Stimulated activated CD4-positive, alpha-beta T cell treated with anti-CD3 and anti-CD28 coated beads, TNF-alpha, amount 100 ng/mL, for 48 hours (primary cell): ENCODE measurements around the gene ADARB2.

ENCODE experiments used
- DNase-seq, 3 donors: peaks; one replicate each; pipeline ENCODE4 v3.0.0-alpha.2; 2020; ENCODE audit warnings: low read depth in 3 of 3

ADARB2 gene

DNA sequence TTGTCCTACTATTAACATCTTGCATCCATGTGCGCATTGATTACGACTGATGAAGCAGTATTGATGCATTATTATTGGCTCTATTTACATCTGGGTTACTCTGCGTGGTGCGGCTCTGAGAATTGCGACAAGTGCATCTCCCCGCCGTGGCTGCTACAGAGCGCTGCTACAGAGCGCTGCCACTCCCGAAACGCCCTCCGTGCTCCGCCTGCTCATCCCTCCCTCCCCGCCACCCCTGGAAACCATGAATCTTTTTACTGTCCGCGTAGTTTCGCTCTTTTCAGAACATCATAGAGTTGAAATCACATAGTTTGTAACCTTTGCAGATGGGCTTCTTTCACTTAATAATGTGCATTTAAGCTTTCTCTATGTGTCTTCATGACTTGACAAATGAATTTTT lies 74.1 kb downstream of the ADARB2 start:
- no peak for DNase-seq

DNA sequence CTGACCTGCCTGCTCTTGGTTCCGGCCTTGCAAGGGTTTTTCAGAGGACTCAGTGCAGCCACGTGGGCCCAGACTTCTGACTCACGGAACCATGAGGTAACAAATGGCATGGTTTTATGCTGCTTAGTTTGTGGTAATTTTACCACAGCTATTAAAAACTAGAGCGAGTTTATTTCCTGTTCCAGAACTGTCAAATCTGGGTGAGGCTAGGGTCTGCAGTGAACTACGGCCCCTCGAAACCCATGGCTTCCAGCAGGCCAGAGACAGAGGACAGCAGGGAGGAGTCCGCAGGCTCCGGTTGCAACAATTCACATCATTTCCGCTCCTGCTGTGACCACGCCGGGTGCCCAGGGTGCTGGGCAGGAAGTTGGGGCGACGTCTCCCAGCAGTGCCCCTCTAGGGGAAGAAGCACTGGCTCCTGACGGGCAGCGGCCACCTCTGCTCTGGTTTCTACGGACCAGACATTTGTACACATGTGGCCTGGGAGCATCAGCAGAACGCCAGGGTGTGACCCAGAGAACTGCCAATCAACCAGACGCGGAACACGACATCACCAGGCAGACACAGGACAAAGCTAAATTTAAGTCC lies 74.8 kb downstream of the ADARB2 start:
- DNase-seq: no peak

DNA sequence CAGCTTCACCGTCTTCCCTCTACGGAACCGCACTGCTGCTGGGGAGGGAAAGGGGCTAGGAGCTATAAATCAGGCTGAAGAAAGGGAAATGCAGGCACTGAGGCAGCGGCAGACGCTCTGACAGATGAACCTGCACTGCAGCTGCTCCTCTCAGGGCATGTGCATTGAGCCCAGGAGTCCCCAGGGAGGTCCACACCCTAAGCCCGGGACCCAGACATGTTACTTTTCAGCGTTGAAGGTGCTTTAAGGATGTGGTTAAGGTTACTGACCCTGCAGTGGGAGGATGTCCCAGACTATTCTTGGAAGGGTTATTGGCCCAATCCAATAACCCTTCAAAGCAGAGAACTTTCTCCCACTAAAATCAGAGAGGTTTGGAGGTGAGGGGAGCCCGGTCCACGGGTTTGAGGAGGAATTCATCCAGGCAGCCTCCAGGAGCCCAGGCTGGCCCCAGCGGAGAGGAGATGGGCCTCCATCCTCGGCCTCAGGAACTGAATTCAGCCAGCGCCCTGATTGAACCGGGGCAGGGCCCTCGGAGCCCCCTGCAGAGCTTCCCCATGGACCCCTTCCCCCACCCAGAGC lies 75.4 kb downstream of the ADARB2 start:
- DNase-seq: no peak

DNA sequence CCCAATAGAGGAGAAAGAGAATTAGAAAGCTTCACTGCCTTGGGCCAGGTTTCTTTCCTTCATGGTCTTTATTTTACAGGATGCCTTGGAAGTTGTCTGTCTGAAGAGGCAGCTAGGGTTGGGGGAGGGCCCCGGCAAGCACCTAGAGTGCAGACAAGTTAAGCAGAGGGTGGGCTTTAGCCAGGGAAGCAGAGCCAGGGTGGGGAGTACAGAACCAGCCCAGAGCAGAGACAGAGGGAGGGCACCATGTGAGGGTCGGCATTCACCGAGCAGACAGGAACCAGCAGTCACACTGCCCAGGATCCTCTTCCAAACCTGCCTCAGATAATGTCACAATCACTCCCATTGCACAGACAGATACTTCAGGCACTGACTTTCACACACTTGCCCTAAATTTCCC lies 75.9 kb downstream of the ADARB2 start:
- DNase-seq: no peak

DNA sequence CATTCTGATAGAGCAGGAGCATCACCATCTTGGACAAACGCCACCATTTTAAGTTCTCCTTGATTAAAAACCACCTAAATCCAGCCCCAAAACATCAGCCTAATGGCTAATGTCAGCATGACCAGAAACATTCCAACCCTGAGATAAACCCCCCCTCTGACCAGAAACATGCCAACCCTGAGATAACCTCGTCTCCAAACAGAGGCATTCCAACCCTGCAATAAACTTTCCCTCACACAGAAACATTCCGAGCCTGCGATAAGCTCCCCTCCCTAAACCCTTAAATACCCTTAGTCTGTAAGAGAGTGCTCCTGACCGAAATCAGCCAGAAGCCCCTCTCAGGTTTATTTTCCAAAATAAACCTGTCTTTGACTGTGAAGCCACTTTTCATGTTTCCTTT lies 76.5 kb downstream of the ADARB2 start:
- no peak for DNase-seq

DNA sequence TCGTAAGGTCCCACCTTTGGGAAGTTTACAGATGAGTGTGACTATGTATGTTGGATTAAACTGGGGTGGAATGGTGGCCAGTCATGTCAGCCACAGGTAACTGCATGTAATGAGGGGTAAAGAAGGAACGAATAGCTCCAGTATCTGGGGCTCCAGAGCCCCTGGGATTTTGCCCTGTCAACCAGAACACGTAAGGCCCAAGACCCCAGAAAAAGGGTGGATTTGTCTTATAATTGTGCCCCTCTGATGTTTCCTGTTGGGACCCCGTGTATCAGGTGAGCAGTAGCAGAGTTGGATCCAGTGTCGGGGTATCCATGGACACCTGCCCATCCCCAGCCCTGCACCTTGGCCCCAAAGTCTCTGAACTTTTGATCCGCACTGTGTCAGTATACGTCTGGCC lies 76.9 kb downstream of the ADARB2 start:
- no peak for DNase-seq

DNA sequence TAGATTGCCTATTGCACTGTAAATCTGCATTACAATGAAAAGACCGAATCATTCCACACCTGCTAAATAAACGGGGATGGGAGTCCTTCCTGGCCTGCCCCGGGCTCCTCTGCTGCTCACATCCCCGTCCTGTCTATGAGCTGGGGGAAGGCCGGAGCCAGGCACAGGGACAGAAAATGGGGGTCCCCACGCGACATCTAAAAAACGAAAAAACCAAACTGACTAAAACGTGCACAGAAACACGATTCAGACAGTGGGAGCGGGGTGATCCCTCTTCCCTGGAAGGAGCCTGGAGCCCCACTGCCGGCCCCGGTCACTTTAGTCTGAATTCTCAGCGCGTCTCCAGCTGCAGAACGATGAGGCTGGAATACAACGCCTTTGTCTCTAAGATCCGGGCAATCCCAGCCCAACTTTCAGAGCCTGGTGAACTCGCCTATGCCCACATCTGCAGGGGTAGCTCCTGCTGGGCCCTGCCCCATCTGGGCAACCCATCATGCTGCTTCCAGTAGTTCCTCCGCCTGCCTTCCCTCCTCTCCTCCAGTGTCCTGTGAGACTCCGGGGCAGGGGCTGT lies 78.0 kb downstream of the ADARB2 start:
- no peak for DNase-seq

DNA sequence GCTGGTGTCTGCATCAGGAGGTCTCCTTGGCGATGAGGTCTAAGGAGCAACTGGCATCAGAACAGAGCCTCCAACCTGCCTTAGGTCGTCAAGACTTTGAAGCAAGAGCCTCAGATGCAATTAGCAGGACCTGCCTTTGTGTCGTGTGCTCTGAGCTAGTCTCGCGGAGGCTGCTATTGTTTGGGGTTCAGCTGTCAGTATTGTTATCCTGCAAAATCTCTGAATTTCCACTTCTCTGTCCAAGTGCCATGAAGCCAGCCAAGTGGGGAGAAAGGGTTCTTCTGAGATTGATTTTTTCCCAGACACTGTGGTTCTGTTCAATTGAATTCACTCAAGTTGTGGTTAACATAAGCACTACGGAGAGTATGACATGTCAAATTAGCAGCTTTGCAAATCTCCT lies 78.7 kb downstream of the ADARB2 start:
- DNase-seq: no peak

DNA sequence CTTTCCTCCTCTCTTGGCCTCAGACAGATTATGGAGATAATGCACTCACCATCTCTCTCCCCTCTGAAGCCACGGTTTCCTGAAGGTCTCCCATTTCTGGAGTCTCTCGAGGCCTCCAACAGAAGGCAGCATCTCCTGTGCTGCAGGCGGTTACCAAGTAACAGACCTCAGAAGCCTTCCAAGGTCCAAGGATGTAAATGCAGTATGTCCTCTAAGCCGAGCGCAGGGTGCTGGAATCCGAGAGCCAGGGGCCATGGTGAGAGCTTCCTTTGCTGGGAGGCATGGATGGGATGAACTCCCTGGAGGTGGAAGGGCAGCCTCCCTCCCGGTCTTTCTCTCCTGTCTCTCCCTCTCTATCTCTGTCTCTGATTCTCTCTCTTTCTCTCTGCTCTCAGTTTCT lies 79.8 kb downstream of the ADARB2 start:
- DNase-seq: no peak

DNA sequence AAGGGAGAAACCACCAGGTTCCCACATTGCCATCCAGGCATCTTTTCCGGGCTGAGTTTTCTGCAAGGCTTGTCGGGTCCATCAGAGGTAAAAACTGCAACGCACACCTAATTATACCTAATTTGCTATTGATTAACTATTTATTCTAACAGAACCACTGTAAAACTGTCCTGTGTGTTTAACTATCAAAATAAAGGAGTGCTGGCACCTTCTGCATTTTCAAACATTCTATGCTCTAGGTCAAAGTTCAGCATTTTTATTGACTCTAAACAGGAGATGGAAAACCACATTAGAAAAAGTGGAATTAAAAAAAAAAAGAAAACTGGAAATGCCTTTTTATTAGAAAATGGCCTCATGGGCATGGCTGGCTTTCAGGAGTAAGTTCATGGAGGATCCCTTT lies 82.0 kb downstream of the ADARB2 start:
- no peak for DNase-seq

DNA sequence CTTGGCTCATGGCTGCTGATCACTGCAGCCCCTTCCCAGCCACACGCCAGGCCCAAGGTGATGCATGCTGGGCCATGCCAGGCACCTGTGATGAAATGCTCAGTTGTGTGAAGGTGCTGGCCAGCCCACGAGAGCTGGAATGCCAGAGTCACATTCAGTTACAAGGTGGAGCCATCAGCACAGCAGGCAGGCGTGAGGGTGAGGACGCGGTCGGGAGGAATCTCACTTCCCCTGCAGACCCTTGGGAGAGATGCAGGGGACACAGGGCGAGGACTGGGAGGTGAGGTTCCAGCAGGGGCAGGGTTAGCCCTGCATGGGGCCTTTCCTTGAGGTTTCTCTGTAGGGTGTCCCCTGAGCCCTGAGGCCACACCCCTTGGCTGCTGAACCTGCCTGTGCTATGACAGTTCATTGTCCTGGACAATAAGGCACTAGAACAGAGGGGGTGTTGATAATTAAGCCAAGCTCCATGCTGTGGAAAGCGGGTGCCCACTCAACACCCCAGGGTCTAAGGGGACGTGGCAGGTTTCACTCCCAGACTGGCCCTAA lies 82.4 kb downstream of the ADARB2 start:
- DNase-seq: no peak

DNA sequence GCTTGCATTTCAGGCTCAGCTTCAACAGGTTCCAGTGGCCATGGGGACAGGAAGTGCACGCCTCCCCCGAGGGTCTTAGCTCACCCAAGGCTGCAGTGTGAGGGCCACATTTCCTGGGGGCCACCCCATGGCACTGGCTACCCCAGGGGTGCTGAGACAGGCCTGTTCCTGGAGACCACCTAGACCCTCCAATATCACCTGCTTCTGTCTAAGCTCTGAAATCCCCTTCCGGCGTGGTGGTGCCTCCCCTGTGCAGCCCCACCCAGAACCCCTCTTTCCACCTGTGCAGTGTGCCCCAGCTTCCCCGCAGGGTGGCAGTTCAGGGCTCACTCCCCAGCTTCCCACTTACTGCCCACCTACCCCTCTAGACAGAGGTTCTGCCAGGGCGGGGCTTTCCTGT lies 83.1 kb downstream of the ADARB2 start:
- no peak for DNase-seq

DNA sequence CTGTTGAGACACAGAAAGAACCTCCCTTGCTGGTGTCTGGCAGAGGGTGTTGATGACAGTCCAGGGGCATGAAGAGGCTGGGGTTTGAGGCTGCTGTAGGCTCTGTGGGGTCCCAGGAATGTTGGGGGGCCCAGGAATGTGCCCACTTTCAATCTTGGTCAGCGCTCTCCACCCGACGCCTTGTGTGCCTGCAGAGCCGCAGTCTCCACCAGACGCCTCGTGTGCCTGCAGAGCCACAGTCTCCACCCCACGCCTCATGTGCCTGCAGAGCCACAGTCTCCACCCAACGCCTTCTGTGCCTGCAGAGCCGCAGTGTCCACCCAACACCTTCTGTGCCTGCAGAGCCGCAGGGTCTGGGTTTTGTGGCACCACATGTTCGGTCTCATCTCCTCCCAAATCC lies 84.0 kb downstream of the ADARB2 start:
- DNase-seq: no peak

DNA sequence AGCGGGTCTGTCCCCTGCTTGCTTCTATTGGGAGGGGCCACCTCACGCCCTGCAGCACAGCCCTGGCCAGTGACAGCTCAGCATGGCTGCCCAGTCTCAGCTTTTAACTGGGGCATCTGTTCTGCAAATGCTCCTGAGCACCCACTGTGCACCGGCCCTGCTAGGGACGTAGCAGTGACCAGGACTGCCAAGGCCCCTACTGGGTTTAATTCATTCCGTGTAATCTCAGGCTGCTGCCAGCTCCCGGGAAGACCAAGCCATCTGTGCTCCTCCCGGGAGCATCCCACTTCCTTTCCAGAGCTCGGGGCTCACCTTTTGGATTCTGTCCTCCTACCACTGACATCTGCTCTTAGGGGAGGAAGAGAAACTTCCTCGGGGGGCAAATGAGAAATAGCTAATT lies 85.2 kb downstream of the ADARB2 start:
- DNase-seq: no peak

DNA sequence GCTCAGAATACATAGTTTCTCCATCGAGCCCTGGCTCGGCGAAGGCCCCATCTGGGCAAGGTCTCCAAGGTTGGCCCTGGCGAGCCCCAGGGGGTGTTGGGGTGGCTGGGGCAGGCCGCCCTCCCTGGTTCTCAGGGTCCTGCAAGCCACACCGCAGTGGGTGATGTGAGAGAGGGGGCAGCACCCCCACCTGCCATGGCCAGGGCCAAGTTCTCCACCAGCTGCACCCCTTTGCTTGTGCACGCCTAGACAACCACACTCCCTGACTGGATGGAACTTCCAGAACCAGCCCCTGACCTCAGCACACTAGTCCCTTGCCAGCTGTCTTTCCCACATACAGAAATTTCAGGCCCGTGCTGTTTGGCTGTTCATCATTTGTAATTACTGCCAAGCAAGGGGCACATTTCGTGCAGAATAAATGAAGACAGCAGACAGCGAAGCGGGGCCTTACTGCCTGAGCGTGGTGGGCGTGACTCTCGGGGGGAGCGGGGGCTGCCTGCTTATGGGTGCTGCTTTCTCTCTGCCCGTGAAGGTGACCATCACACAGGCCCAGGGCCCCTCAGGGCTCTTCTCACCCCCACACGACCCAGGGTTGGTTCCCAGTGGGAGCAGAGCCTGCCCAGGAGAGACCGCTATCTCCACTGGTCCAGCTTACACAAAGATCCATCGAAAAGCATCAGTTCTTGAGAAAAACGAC lies 85.9 kb downstream of the ADARB2 start:
- DNase-seq: no peak

DNA sequence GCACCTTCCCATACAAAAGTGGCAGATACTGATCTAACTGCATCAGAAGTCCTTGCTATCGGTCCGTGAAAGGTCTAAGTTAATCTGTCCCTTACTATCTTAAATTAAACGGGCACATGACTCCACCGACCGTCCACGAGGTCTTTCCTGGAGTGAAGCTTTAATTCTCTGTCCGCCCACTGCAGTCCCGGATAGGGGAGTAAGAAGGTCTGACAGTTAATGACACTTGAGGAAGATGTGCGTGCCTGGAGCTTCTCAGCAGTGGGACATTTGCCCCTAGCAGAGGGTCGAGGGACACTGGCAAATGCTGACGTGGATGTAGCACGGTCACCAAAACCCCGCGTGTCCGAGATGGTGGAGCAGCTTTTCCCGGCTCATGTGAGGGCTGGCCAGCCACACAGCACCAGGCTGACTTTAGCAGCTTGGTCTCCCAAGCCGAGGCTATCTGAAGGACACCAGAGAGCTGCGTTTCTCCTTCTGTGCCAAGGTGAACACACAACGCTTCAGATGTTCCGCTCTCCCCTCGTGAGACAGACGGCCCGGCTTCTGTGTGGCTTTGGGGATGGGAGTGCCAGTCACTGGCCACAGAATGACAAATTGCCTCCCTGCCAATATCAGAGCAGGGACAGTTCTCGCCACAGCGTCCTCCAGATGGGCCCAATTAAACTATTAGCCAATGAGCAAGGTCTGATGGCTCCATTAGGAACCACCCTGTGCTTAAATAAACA lies 86.6 kb downstream of the ADARB2 start:
- no peak for DNase-seq

DNA sequence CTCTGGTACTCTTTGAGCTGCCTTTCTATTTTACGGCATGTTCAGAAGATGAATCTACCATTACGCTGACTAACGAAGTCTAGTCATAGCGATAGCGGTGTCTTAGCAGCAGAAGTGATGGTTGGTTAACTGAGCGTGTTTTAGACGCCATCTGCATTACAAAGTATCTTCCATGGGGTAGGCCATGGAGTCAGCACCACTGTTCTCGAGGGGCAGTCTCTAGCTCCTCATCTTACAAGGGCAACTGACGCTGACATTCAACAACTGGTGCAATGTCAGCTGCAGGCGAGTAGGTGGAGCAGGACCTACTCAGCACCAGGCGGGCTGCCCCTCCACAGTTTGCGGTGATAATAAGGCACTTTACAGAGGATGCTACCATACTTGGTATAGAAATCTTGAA lies 88.7 kb downstream of the ADARB2 start:
- no peak for DNase-seq

DNA sequence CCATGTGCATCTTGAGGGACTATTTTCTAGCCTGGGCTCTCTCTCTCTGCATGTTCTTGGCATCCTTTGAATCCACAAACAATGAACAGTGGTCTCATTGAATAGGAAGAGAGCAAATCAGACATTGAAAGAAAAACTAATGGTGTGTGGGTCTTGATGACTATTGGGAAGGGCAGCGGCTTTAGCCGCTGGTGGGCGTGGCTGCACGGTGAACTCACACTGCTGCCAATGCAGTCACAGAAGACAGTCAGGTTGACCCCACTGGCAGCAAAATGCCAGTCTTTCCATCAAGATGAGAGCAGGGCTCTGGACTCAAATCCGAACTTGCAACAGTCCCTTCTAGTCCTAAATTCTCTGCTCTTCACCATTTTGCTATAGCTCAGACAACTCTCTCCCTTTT lies 91.0 kb downstream of the ADARB2 start:
- no peak for DNase-seq

DNA sequence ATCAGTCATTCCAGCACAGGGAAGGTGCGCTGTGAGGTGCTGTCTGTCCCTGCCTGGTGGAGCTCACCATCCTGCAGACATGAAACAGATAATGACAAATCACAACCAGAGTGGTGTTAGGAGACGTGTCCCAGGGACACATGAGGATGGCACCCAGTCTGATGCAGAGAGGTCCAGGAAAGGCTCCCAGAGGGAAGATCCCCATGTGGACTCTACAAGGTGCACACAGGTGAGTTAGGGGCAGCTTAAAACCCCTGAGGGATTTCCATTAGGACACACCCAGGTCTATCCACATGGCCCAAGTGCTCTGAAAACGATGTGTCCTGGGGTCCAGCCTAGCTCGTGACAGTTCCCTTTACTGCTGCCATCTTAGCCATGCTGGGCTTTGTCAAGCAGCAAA lies 91.4 kb downstream of the ADARB2 start:
- no peak for DNase-seq

DNA sequence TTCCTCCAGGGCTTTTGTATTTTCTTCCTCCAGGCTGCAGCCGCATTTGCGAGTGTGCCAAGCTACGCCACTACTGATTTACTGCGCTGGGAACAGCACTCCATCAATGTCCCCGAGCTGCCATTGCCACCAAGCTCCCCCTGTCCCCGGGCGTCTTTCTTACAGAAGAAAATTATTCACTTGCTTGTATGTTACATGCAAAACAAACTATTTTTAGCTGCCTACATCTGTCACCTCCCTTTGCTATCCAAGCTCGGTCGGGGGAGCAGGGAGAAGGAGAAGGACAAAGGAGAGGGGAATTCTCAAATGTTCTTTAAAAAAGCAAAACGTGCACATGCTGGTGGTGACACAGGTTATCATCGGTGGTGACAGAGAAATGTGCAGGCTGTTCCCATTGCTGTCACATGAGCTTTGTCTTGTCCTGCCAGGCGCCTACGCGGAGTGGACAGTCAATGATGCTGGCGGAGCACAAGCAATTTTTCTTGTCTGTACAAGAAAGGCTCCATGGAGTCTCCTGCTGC lies 93.1 kb downstream of the ADARB2 start:
- DNase-seq: no peak

DNA sequence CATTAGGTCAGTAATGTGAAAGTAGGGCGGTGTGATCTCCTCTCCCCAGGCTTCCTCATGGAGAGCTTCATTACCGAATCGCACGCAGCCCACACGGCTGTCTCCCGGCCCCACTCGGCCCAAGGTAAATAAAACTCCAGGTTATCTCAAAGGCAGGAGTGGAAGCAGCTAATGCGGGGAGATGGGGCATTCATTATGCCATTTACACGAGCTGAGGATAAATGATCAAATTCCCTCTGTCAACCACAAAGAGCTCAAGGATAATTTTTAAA lies 93.5 kb downstream of the ADARB2 start:
- DNase-seq: no peak

DNA sequence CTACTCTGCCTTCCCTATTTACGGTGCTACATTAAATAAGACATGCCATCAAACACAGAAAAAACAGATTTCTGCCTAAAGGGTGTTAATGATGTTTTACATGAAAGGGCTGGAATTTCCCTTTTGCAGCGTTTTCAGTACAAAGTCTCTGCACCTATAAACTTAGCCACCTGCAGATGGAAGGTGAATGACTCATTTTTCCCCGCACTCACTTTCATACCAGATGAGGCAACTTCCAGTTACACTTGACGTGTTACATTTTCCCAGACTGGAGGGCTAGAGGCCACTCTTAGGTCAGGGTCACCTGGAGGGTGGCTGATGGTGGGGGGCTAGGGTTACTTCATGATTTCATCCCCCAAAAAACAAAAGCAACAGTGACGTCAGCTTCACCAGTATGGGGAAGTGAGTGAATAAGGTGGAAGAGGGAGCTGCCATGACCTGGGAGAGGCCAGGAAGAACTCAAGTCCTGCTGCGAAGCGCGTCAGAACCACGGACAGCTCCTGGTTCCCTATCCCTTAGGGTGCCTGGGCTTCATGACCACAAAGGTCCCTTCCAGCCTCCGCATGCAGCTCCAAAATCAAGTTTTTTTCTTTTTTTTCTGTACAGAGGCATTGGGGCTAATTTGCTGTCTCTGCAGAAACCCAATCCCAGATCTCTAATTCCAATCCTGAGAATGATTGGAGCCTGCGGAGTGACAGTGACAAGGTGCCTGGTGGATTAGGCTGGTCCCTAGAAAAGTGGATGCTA lies 94.0 kb downstream of the ADARB2 start:
- DNase-seq: peak; percentile 10 to 18 (median 13)
